Stimulated activated CD4-positive, alpha-beta T cell treated with anti-CD3 and anti-CD28 coated beads, Interleukin-1b, Interleukin-23, amount 100 ng/mL, for 4 hours (primary cell): ENCODE results near the gene ELK3.
A peak's percentile ranks its signal among the peaks of the same experiment; 100 is the strongest.

Source experiments
- DNase-seq, 2 donors: peaks; one replicate each; pipeline ENCODE4 v3.0.0-alpha.2; 2020; ENCODE audit warnings: low read depth in 2 of 2

The ELK3 gene

DNA sequence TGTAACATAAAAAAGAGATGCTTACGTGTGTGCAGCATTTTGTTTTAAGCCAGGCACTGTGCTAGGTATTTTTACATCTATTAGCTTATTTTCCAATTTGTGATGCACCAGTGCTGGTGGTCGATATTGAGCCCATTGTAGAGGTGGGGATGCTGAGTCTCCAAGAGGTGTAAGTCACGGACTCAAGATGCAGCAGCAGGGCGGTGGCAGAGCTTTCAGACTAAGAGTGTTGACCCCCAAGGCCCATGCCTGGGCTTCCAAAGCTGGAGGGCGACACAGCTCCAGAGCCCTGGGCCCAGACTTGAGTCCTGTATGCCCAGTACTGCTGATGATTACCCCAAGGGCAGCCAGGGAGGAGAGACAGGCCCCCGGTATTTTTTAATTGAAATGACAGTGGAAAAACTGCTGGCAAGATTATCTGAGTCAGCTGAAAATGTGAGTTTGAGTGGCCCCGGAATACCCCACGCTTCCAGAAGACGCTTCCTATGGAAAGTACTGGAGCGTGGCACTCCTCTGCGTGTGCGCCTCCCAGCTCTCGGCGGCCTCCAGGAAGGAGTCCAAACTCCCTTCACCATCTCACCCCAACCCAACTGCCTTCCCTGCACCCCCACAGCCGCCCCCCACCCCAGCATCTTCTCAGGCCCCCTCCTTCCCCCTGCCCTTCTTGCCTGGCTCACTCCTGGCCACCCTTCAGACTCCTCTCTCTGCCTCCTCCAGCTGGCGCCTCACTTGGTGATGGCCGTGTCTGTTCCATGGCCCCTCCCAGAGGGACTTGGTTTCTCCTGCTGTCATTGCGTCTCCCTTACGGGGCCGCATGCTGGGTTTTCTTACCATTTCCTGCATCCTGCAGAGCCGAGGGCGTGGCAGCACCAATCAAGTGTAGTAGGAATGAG, 40.7 kb downstream of the ELK3 start:
- DNase-seq: no peak

DNA sequence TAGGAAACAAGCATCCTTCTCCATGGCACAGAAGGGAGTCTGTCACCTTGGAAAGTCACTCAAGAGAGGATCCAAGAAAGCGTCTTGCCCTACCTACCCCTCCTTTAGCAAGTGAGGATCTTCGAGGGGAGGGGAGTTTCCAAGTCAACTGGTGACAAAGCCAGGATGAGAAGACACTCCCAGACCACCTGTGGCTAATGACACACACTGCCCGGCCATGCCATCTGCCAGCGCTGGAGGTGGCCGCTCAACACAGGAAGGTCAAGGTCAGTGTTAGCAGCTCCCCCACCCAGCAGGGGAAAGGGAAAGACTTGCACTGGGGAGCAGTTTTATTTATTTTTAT, 41.3 kb downstream of the ELK3 start:
- no peak for DNase-seq

DNA sequence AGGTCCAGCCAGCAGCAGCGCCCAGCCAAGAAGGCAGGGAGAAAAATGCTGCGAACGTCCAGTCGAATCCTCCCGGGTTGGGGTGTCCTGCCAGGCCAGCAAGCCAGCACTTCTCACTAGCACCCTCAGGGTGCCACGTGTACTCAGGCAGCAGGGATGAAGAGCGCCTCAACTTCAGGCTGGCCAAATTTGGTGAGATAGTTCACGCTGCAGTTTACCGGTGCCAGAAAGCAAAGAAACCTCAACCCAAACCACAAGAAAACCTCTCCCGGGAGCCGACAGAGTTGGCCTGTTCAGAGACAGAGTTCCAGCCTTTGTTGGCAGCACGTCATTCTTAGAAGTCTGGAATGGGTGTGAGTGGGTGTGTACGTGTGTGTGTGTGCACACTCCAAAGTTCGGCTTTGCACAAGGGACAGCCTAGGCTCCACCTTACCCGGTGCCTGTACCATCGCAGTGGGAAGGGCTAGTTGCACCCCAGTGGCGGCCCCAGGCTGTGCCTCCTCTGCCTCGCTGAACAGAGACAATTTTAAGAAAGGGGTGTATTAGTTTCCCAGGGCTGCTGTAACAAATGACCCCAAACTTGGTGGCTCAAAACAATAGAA, 42.1 kb downstream of the ELK3 start:
- no peak for DNase-seq

DNA sequence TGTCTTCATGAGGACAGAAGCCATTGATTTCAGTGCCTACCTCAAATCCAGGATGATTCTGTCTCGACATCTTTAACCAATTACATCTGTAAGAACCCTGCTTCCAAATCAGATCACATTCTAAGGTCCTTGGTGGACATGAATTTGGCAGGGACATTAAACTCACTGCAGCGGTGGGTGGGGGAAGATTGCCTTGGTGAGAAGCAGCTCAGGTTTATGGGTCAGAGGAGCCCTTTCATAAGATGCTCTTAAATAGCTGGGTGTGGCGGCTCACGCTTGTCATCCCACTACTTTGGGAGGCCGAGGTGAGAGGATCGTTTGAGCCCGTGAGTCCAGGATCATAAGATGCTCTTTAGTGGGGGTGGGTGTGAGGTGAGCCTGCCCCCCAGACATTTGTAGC, 42.9 kb downstream of the ELK3 start:
- DNase-seq: no peak

DNA sequence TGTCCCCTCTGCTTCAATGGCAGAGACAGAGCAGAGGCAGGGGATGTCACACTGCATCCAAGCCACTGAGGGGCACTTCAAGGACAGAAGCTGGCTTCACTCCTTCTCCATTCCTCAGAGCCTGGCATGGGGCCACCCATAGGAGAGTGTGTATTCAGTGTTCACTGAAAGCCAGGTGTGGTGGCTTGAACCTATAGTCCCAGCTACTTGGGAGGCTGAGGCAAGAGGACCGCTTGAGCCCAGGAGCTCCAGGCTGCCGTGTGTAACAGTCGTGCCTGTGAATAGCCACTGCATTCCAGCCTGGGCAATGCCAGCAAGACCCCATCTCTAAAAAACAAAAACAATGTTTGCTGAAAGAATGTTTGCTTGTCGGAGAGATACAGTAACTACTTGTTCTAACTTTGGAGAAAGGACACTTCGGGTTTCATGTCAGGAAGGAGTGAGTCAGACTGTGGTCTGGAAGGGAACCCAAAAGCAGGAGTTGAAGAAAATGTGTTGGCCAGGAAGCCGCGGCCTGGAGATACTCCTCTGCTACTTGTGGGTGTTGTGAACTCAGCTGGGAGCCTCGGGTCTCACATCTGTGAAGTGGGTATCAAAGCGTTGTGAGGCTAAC, 43.4 kb downstream of the ELK3 start:
- peak in 1 of 2 donors; percentile 25 for DNase-seq

DNA sequence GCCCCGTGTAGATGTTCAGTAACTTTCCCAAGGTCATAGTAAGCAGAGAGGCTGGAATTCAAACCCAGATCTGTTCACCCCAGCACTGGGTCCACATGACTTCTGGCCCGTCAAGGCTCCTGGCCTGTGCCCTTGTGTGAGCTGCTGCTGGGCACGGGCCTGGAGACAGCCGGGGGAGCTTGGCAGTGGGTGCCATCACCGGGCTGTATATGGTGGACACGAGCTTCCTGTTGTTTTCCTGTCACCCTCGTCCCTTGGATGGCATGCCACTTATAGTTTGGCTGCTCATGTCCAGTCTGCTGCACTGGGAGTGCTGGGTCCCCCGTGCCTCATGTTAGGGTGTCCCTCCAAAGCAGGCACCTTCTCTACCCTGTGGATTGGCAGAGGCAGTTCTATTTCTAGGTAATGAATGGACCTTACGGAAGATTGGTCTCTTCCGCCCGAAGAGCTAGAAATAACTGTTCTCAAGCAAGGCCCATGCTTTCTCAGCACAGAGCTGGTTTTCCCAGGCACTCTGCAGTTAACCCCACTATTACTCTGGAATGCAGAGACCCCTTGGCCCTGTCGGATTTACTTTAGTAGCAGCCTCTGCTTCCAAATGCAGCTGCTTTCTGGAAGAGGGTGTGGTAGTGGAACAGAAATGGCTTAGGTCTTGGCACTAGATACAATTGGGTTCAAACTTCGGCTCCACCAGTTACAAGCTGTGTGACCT, 44.3 kb downstream of the ELK3 start:
- no peak for DNase-seq

DNA sequence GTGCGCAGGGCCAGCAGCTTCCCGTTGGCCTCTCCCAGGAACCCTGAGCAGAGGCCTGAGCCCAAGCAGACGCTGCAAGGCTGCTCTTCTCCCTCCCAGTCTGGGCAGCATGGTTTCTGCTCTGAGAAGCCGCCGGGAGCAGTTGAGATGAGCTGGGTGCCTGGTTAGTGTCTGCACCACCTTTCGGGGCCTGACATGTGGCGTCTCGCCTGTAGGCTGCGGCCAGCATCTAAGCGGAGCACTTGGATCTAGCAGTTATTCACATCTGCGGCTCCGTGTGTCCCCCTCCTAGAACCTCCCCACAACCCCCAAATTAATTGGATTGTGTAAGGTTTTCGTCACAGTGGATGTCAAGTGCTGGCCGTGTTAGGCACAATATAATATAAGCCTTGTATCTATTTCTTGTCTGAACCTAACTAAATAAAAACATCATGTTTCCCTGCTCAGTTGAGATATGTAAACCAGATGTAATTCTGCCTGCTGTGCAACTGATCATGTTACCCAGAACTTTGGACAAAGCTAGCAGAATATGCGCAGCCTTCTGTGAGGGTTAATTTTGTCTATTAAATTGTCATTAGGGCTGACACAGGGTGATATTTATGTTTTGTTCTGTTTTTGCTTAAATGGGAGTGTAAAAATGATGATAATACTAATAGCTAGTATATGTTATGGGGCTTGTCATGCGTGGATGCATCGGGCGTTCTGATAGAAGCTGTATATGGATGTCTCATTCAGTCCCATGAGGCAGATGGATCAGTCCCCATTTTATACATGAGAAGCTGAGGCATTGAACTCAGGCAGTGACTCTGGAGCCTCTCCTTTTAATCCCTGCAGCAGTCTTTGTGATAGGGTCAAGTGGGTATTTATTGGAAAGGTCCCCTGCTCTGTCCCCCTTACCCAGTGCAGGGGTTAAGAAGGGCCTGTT, 45.8 kb downstream of the ELK3 start:
- DNase-seq: no peak

DNA sequence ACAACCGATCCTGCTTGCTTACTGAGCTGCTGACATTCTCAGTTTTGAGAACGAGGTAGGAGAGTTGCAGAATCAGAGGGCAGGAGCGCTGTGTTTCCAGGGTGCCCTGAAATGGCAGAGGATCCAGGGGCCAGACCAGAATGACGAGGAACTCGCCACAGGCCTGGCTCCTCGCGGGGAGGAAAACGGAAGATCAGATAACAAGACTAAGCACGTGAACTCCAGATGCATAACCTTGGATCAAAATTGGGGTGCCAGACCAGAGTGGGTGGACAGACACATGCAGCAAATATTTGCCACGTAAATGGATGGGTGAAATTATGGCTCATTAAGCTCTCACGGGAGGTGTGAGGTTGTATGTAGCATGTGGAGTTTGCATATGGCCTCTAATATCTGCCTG, 46.5 kb downstream of the ELK3 start:
- no peak for DNase-seq

DNA sequence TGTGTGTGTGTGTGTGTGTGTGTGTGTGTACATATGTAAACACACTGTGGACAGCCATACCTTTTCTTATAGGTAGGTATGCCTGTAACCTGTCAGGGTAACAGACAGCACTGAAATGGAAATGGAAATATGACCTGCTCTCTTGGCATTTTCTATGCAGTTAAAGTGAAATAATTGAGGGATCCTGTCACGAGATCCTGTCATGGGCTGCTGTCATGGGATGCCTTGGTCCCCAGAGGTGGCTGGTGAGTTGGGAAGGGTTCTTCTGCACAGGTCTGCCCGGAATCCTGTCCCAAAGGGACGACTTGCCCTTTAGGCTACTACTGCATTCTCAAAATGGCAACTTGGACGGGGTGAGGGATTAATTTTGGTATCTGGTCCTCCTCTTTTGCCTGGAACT, 47.3 kb downstream of the ELK3 start:
- DNase-seq: no peak

DNA sequence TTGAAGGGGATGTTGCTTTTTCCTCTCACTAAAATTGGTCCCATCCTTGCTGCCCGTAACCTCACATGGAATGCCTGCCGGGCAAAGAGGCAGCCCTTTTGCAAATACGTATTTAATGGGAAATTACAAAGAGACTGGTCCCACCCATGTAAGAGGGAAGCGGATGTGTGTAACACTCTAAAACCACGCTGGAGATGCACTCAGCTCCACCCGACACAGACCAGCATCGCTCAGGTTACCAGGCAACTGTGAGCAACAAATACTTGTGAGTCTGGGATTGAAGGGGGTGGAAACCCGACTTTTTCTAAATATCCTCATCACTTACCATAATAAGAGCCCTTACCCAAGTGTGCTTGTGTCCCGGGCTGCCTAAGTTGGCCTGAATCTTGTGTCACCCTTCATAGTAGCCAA, 47.7 kb downstream of the ELK3 start:
- peak in 1 of 2 donors; percentile 21 for DNase-seq

DNA sequence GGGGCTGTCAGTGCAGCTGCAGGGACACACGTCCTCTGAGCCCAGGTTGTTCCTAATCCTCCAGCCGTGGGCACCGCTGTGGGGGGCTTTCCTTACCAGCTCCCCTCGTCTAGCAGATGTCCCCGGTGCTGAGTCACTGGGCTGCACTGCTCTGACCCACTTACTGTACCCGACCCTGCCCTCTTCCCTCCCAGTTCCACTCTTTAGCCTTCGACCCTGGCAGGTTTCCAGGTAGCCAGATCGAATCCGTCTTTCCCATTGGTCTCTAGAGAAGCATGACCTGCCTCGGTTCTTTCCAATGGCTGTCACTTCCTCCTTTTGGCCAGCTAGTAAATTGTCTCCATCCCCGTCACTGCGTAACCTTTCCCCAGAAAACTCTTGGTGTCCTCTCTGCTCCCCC, 48.4 kb downstream of the ELK3 start:
- no peak for DNase-seq

DNA sequence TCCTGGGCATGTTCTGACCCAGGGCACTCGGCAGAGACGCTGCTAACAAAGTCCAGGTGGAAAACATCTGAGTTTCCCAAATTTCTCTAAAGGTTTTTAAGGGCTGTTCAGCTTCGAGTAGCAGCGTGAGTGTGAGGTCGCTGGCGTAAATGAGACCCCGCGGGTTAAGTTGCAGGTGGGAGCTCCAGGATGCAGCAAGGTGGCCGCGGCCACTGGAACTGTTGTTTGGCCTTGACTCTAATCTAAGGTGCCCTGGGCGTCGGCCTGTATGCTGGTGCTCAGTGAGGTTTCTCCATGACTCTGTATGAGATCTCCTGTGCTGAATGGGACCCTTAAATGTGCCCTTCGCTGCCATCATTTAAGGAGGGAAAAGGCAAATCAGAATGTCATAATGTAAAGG, 50.7 kb downstream of the ELK3 start:
- no peak for DNase-seq

DNA sequence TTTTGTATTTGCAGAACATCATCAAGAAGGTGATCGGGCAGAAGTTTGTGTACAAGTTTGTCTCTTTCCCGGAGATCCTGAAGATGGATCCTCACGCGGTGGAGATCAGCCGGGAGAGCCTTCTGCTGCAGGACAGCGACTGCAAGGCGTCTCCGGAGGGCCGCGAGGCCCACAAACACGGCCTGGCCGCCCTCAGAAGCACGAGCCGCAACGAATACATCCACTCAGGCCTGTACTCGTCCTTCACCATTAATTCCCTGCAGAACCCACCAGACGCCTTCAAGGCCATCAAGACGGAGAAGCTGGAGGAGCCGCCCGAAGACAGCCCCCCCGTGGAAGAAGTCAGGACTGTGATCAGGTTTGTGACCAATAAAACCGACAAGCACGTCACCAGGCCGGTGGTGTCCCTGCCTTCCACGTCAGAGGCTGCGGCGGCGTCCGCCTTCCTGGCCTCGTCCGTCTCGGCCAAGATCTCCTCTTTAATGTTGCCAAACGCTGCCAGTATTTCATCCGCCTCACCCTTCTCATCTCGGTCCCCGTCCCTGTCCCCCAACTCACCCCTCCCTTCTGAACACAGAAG, 52.8 kb downstream of the ELK3 start:
- DNase-seq: no peak

DNA sequence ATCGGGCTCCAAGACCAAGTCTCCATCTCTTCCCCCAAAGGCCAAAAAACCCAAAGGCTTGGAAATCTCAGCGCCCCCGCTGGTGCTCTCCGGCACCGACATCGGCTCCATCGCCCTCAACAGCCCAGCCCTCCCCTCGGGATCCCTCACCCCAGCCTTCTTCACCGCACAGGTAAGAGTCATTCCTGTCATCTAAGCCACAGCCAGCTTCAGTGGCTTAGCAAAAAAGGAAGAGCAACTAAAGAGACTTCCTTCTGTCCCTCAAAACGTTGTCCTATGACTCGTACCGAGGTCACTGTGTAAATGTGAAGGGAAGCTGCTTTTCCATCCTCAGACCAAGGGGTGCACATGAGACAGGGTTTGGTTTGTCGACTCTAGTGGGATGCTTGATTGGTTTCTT, 53.4 kb downstream of the ELK3 start:
- DNase-seq: no peak

DNA sequence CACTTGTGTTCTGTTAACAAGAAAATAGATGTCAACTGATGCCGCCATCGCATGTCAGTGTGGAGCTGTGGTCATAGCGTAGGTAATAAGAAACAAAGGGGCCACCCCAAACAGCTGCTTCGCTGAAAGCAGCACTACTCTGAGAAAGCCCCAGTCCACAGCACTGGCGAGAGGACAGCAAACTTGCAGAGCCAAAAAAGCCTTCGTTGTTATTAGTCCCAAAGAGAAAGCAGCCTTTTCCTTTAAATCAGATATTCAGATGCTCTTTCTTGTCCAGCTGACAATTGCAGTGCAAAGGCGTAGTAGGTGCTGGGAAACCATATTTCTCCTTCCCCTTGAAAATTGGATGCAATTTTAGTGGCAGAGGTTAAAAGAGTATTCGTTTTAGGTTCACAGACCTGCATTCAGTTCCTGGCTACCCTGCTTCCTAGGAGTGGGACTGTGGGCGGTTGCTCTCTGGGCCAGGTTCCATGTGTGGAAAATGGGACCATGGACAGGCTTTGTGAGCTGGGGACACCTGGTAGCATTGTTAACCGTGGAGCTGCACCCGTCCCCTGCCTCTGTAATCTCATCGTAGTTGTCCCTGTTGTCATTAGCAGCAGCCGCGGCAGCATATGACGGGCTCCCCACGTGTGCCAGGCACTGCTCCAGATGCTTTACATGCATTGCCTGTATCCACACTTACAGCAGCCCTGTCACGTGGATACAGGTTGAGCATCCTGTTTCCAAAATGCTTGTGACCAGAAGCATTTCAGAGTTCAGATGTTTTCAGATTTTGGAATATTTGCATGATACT, 54.2 kb downstream of the ELK3 start:
- DNase-seq: no peak

DNA sequence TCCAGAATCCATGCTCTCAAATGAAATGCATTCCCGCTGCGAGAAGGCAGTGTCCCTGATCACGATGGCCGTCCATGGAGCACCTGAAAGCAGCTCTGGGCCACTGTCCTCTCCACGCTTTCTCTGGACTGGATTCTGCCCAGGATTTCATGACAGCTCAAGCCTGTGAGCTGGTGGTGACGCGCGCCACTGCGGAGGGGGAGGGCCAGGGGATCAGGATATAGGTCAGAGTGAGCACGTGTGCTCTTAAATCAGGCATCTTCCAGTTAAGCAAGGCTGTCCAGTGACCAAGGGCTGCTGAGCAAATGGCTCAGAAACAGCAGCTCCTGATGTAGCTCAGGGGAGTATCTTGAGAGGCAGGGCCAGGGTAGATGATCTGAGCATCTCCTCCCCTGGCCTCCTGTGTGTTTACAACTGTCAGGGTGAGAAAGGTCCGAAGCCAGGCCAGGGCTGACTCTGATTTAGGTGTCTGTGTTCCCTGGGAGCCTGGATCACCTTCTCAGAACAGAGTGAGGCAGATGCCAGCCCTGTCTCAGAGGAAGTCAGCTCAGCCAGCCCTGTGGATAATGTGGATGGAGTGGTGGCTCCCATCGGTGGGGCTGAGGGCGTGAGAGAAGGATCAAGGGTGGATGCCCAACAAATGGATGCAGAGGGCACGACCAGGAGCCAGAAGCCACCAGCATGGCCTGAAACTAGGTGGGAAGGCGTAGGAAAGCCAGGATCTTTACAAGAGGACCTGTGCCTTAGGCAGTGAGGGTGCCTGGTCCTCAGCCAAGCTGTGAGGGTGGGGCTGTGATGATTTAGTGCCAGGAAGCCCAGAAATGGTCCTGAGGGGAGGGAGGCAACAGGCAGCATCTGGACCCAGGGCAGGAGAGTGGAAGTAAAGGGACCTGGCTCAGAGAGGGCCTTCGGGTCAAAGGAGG, 55.3 kb downstream of the ELK3 start:
- no peak for DNase-seq

DNA sequence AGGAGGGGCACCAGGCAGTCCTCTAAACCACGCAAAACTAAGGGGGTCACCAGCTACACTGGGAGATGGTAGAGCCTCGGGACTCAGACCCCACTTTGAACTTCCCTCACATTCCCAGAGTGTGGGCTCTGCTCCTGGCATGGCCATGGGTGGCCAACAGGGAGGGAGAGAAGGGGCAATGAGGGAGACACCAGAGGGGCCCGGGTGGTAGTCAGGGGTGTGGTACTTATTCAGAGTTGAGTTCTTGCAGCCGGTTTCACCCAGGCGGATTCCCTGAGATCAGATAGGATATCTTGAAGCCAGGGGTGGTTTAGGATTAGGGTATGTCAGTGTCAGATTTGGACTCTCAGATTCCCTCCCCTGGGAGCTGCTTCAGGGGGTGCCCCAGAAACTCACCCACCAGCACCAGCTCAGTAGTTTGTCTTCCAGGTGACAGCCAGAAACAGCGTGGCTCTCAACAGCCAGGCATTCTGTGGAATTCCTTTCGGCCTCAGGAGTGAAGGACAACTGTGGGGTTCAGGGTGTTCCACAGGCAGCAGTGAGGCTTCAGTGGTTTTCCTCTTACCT, 56.0 kb downstream of the ELK3 start:
- no peak for DNase-seq

DNA sequence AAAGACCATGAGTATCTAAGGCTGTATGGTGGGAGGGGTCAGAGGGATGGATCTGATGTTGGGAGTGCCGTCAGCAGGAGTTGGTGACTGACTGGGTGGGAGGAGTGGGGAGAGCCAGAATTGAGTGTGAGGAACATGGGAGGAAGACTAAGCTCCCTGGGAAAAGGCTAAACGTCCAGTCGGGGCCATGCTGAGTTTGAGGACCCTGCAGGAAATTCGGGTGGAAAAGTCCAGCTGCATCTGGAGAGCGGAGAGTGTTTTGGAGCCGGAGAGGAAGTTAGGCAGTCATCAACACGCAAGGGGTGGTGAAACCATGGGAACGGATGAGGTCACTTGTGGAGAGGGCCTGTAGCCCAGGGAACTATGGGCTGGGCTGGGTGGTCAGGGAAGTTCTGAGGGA, 60.9 kb downstream of the ELK3 start:
- no peak for DNase-seq
